RWPE1 (cell line): ENCODE results near the gene HSD17B13.
"Not testable (repeated sequence)": the region's sequence is repeated elsewhere in the genome, so short reads cannot be mapped to it uniquely, and the experiment has no call there.

Experiments used
- CTCF ChIA-PET: fragments of 350-600 bp; sonication (Branson Sonifier 250); formaldehyde crosslinking; extraction: SDS; loops from one replicate; lab custom pipeline; 2021; lab: Yijun Ruan, JAX
- POLR2A ChIA-PET: fragments of 400-600 bp; formaldehyde crosslinking; extraction: SDS; loops from one replicate; lab custom pipeline; 2020; ENCODE audit warnings: antibody characterized with exemption; ENCODE audit not compliant: low non-redundant PET; lab: Yijun Ruan, JAX
- DNase-seq: peaks from one replicate; pipeline ENCODE4 v3.0.0; 2012; ENCODE audit warnings: low spot score
- H3K27ac ChIP-seq: fragments of 450-650 bp; 2 replicates; pipeline ENCODE4 v1.5.1; 2017
- CTCF ChIP-seq: fragments of 450-650 bp; conservative IDR thresholded peaks from 2 replicates; pipeline ENCODE4 v1.5.1; 2017; ENCODE audit warnings: low read depth, mild to moderate bottlenecking

HSD17B13 gene

GRCh38 chr4:87286970-87287369, 35.7 kb downstream of the HSD17B13 start:
- no peak for TF ChIP-seq CTCF
- DNase-seq, result no peak
- ChIA-PET POLR2A (no interaction called here), CTCF (no interaction called here)
- no peak overlapping the region for H3K27ac ChIP-seq

- DNase-seq, POLR2A ChIA-PET, CTCF ChIA-PET, H3K27ac ChIP-seq: not testable (repeated sequence)
Observed at GRCh38 chr4:87284268-87284667, 38.4 kb downstream of the HSD17B13 start.

GRCh38 chr4:87283151-87283550, 39.5 kb downstream of the HSD17B13 start:
- CTCF ChIA-PET, result no interaction called here
- DNase-seq, result no peak
- no peak overlapping the region for H3K27ac ChIP-seq
- TF ChIP-seq CTCF, result no peak
- POLR2A ChIA-PET, result no interaction called here

- H3K27ac ChIP-seq, result no peak overlapping the region
- ChIA-PET CTCF (interaction anchor here (0.6 kb wide), 1 partner anchor 729 kb away, joined by 4 read pairs; no protein-coding TSS in a partner anchor), POLR2A (no interaction called here)
- no peak for DNase-seq
- TF ChIP-seq CTCF, result no peak
Observed at GRCh38 chr4:87281603-87282002, 41.1 kb downstream of the HSD17B13 start.

GRCh38 chr4:87278335-87278794, 44.3 kb downstream of the HSD17B13 start:
- ChIA-PET CTCF (interaction anchor here (1.0 kb wide), 1 partner anchor 128 kb away, joined by 7 read pairs; no protein-coding TSS in a partner anchor), POLR2A (interaction anchor here (0.7 kb wide), 1 partner anchor 143 kb away, joined by 4 read pairs; no protein-coding TSS in a partner anchor)
- no peak for TF ChIP-seq CTCF
- DNase-seq, result no peak
- no peak overlapping the region for H3K27ac ChIP-seq

- no peak for DNase-seq
- POLR2A ChIA-PET, result no interaction called here
- TF ChIP-seq CTCF, result no peak
- CTCF ChIA-PET, result no interaction called here
- H3K27ac ChIP-seq, result no peak overlapping the region
Observed at GRCh38 chr4:87275311-87275710, 47.4 kb downstream of the HSD17B13 start.

GRCh38 chr4:87274803-87275202, 47.9 kb downstream of the HSD17B13 start:
- CTCF ChIA-PET, result no interaction called here

More at GRCh38 chr4:87274803-87275202, 47.9 kb downstream of the HSD17B13 start:
- POLR2A ChIA-PET, result no interaction called here
- DNase-seq, result no peak
- no peak overlapping the region for H3K27ac ChIP-seq
- TF ChIP-seq CTCF, result no peak
